ENCODE results near the gene SHKBP1. TPM values are rescaled to one million over a fixed set of nuclear protein-coding genes. Genes with fewer than 3 reads are reported as not detected.
A peak's percentile ranks its signal among the peaks of the same experiment; 100 is the strongest.
"Not testable (repeated sequence)": the region's sequence is repeated elsewhere in the genome, so short reads cannot be mapped to it uniquely, and the experiment has no call there.

SHKBP1 gene
- total RNA-seq, 1 experiment from 2014 or later = 66.3 TPM

DNA sequence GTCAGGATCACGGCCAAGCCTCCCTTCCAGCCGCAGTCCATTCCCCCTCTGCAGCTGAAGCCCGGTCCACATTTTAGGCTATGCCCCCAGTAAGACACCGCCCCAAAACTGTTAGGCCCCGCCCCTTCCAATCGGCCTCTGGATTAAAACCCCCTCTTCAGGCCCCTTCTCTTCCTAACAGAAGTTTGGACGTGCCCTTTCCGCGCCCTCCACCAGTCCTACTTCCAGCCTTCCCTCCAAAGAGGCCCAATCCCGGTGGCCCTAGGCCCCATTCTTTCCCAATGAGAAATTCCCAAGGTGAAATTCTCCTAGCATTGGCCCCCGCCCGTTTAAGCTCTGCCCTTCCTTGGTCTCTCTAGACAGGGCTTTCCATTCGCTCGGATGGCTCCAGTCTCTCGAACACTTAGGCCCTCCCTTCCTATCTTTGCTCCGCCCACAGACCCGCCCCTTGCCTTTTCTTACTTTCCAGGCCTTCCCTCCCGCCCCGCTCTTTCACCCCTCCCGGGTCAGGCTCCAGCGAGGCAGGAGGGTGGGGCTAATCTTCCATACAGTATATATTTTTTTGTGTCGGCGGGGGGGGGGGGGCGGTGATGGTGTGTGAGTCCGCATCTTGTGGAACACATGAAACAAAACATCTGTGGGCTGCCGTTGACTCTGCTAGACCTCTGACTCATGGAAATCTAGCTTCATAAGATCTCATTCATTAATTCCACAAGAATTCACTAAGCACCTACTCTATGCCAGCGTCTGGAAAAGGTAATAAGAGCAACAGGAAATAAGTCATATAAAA lies 38.1 kb downstream of the SHKBP1 start:
- DNase-seq (ENCODE audit: low read depth) = peak; percentile 94

- no peak for DNase-seq (ENCODE audit: low read depth)
These were observed 39.5 kb downstream of the SHKBP1 start for GRCh38 chr19:40616178-40616577.

GRCh38 chr19:40616941-40617340 lies 40.3 kb downstream of the SHKBP1 start:
- DNase-seq (ENCODE audit: low read depth) = no peak

DNA sequence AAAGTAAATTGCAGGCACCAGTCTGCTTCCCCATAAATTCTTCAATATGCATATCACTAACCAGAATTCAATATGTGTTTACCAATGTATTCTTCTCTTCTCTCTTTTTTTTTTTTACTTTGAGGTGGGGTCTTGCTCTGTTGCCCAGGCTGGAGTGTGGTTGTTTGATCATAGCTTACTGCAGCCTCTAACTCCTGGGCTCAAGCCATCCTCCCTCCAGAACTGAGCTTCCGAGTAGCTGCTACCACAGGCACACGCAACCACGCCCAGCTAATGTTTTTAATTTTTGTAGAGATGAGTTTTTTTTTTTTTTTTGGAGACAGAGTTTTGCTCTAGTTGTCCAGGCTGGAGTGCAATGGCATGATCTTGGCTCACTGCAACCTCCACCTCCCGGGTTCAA lies 41.3 kb downstream of the SHKBP1 start:
- no peak for DNase-seq (ENCODE audit: low read depth)

GRCh38 chr19:40619333-40620160 lies 42.9 kb downstream of the SHKBP1 start:
- no peak for DNase-seq (ENCODE audit: low read depth)

DNA sequence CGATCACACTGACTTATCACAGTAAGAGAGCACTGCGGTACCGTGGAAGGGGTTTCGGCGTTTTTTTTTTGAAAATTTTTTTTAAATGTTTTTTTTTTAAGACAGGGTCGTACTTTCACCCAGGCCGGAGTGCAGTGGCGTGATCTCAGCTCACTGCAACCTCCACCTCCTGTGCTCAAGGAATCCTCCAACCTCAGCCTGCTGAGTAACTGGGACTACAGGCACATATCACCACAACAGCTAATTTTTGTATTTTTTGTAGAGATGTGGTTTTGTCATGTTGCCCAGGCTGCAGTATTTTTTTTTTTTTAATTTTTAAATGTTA lies 43.5 kb downstream of the SHKBP1 start:
- no peak for DNase-seq (ENCODE audit: low read depth)

- no peak for DNase-seq (ENCODE audit: low read depth)
These were observed 44.6 kb downstream of the SHKBP1 start for GRCh38 chr19:40621283-40621682.

DNA sequence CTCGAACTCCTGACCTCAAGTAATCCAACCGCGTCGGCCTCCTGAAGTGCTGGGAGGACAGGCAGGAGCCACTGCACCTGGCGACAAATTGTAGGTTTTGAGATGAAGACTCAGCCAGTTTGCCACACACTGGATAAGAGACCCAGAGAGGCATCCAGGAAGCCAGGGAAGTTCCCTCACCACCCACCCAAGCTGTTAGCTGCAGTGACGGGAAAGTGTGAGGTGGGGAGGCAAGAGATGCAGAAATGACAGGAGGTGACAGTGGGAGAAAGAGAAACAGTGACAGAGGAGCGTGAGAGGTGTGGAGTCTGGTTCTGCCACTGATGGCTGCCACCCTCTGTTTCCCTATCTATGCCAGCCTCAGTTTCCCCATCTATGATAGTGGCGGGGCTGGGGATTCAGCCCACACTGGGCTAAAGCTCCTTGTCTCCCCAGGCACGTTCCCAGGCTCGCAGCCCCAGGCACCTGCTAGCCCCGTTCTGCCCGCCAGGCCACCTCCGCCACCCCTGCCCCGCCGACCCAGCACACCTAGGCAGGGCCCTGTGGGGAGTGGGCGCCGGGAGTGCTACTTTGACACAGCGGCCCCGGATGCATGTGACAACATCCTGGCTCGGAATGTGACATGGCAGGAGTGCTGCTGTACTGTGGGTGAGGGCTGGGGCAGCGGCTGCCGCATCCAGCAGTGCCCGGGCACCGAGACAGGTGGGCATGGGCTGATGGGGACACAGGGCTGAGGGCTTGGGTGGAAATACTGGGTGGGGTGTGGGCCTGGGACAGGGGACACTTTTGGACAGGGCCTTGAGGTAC lies 45.5 kb downstream of the SHKBP1 start:
- DNase-seq (ENCODE audit: low read depth) = no peak

- no peak for DNase-seq (ENCODE audit: low read depth)
These were observed 46.1 kb downstream of the SHKBP1 start for GRCh38 chr19:40622773-40623075.

DNA sequence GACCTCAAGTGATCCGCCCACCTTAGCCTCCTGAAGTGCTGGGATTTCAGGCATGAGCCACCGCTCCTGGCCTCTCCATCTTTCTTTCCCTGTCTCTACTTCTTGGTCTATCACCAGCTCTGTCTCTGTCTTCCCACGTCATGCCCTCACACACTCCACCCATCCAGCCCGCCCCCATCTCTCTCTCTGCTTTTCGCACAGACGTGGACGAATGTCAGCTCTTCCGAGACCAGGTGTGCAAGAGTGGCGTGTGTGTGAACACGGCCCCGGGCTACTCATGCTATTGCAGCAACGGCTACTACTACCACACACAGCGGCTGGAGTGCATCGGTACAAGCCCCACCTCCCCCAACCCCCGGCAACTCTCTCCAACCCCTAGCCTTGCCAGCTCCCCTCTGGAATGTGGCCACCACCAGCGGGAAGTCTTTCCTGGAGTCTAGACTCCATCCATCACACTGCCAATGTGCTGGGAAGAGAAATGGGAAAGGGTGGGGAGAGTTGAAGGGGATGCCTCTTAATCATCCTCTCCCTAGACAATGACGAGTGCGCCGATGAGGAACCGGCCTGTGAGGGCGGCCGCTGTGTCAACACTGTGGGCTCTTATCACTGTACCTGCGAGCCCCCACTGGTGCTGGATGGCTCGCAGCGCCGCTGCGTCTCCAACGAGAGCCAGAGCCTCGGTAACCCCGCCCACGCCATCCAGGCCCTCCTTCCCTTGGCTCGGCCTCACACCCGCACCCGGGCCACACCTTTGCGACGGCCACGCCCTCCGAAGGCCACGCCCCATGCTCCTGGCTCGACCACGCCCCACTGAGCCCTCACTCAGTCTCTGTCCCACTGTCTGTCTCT lies 47.0 kb downstream of the SHKBP1 start:
- no peak for DNase-seq (ENCODE audit: low read depth)

DNA sequence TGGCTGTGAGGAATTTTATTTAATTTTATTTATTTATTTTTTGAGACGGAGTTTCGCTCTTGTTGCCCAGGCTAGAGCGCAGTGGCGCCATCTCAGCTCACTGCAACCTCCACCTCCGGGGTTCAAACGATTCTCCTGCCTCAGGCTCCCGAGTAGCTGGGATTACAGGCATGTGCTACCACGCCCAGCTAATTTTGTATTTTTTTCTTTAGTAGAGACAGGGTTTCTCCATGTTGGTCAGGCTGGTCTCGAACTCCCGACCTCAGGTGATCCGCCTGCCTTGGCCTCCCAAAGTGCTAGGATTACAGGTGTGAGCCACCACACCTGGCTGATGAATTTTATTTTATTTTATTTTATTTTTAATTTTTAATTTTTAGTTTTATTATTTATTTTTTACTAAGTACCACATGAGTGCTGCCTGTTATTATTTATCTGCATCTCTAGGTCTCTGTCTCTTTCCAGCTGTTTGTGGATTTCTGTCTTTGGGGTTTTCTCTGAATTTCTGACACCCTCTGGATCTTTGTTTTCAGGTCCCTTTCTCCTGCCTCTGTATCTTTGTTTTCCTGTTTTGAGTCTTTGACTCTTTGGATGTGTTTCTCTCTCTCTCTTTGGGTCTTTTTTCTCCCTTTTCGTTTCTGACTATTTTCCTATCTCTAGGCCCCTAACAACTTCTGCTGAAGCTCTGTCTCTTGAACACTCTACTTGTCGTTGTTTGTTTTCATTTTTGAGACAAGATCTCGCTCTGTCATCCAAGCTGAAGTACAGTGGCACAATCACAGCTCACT lies 47.9 kb downstream of the SHKBP1 start:
- DNase-seq (ENCODE audit: low read depth) = not testable (repeated sequence)

DNA sequence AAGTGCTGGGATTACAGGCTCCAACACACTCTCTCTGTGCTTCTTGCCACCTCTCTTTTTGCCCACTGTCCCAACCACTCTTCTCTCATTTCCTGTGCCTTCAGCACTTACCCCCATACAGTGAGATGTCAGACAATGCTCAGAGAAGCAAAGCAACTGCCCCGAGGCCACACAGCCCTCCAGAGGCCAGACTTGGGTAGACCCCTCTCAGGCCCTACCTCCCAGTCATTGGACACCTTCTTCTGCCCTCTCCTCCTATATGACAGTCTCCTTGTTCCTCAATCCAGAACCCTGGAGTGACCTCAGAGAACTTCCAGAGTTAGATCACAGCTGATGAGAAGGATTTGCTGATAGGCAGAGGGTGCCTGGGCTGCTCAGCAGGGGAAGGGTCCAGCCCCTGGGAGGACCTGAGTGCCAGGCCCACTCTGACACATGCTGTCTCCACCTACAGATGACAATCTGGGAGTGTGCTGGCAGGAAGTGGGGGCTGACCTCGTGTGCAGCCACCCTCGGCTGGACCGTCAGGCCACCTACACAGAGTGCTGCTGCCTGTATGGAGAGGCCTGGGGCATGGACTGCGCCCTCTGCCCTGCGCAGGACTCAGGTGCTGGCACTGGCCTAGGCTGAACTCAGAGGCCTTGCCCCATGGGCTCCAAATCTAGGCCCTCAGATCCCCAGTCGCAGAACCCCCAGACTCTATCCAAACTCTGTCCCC lies 48.9 kb downstream of the SHKBP1 start:
- DNase-seq (ENCODE audit: low read depth) = no peak

DNA sequence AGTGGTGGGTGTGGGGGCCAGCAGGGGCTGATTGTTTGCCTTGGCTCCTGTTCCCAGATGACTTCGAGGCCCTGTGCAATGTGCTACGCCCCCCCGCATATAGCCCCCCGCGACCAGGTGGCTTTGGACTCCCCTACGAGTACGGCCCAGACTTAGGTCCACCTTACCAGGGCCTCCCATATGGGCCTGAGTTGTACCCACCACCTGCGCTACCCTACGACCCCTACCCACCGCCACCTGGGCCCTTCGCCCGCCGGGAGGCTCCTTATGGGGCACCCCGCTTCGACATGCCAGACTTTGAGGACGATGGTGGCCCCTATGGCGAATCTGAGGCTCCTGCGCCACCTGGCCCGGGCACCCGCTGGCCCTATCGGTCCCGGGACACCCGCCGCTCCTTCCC lies 50.2 kb downstream of the SHKBP1 start:
- DNase-seq (ENCODE audit: low read depth) = no peak

DNA sequence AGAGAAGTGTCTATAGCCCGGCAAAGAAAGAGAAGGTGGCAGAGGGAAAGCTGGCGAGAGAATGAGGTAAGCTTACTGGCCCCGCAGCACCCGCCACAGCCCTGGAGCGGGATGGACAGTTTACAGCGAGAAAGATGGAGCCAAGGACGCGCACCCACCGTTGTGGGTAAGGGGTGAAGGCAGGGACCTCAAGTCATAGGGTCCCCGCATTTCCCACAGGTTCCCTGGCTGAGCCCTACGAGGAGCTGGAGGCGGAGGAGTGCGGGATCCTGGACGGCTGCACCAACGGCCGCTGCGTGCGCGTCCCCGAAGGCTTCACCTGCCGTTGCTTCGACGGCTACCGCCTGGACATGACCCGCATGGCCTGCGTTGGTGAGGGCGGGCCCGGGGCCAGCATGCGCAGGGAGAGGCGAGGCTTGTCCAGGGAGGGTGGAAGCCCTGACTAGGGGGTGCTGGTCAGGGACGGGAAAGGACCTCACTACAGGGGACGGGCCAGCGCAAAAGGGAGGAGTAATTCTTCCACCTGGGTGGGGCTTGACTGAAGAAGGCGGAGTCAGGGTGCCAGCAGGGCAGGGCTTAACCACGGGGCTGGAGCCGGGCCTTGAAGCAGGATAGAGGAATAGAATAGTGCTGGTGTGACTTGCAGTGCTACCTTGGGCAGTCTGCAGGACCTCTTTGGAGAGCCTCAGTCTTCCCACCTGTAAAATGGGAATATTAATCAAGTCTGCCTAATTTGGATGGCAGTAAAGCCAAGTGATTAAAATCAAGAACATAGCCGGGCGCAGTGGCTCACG lies 51.0 kb downstream of the SHKBP1 start:
- DNase-seq (ENCODE audit: low read depth) = no peak

GRCh38 chr19:40629346-40629745 lies 52.7 kb downstream of the SHKBP1 start:
- DNase-seq (ENCODE audit: low read depth) = no peak

DNA sequence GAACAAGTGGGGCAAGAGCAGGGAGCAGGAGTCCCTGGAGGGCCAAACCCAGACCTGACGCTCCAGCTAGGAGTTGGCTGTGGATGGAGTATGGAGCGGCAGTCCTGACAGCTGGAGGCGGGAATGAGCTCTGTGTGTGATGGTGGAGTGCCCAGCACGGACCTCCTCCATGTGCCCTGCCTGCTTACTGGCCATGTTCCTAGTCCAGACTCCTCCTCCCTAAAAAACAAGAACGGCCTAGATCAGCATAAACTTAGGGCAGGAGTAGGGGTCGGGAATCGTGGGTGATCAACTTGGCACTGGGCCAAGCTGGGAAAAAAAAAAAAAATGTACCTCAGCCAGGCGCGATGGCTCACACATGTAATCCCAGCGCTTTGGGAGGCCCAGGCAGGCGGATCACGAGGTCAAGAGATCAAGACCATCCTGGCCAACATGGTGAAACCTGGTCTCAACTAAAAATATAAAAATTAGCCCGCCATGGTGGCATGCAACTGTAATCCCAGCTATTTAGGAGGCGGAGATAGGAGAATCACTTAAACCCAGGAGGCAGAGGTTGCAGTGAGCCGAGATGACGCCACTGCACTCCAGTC lies 54.0 kb downstream of the SHKBP1 start:
- DNase-seq (ENCODE audit: low read depth) = no peak

- no peak for DNase-seq (ENCODE audit: low read depth)
These were observed 55.8 kb downstream of the SHKBP1 start for GRCh38 chr19:40632311-40633036.

DNA sequence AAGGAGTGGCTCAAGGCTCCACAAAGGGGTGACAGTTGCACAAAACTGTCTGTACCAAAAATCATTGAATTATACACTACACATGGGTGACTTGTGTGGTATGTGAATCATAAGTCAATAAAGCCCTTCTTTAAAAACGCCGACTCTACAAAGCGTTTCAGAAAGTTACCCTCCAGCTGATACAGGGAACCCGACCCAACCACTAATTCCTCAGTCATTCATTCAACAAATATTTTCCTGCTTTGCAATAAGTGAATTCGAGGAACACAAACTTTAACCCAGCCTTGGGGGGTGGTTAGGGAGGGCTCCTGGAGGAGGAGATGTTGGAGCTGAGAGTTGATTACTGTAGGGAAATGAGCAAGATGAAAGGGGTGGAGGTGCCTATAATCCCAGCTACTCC lies 56.5 kb downstream of the SHKBP1 start:
- peak; percentile 51 for DNase-seq (ENCODE audit: low read depth)

Data from M059J (cell line).